Vagina (tissue), 2 donors: ENCODE results near the gene PLEKHA6. TPM values are rescaled to one million over a fixed set of nuclear protein-coding genes. Genes with fewer than 3 reads are reported as not detected.
"Not testable (repeated sequence)": the region's sequence is repeated elsewhere in the genome, so short reads cannot be mapped to it uniquely, and the experiment has no call there.

ENCODE experiments used
- DNase-seq, 2 donors: peaks; one replicate each; pipeline ENCODE4 v3.0.0-alpha.2; 2017; ENCODE audit errors: extremely low spot score in 2 of 2
- H3K27ac ChIP-seq: fragments of 200-600 bp; sonication (generic); one replicate; pipeline ENCODE4 v1.5.1; 2019
- H3K27me3 ChIP-seq: fragments of 200-600 bp; sonication (generic); one replicate; pipeline ENCODE4 v1.5.1; 2019
- H3K36me3 ChIP-seq, 2 donors: fragments of 200-600 bp; sonication (generic); one replicate each; pipeline ENCODE4 v1.5.1; 2017 to 2019
- H3K4me1 ChIP-seq: fragments of 200-600 bp; sonication (generic); one replicate; pipeline ENCODE4 v1.5.1; 2019
- H3K4me3 ChIP-seq, 2 donors: fragments of 200-600 bp; sonication (generic); 1 replicate in 1 of 2; 2 replicates in 1 of 2; pipeline ENCODE4 v1.5.1; 2016 to 2019
- H3K9me3 ChIP-seq: fragments of 200-600 bp; sonication (generic); one replicate; pipeline ENCODE4 v1.5.1; 2019
- CTCF ChIP-seq, 3 experiments: fragments of 450-650 bp in 2 of 3; fragments of 200-600 bp in 1 of 3; sonication (generic) in 1 of 3; IDR thresholded peaks; one replicate each; pipeline ENCODE4 v1.5.1; 2017 to 2019; ENCODE audit warnings: antibody characterized with exemption in 3 of 3, mild to moderate bottlenecking in 2 of 3, moderate library complexity in 2 of 3
- POLR2A ChIP-seq, 2 donors: fragments of 450-650 bp; IDR thresholded peaks; one replicate each; pipeline ENCODE4 v1.6.1; 2017; ENCODE audit warnings: antibody characterized with exemption in 2 of 2, mild to moderate bottlenecking in 2 of 2, moderate library complexity in 2 of 2
- POLR2AphosphoS5 ChIP-seq, 2 donors: sonication (generic); formaldehyde crosslinking; IDR thresholded peaks; one replicate each; pipeline ENCODE4 v1.9.0; 2017; ENCODE audit warnings: antibody characterized with exemption in 2 of 2, mild to moderate bottlenecking in 2 of 2, low read depth in 1 of 2; ENCODE audit not compliant: insufficient read depth in 1 of 2
- intact Hi-C: fragments of 100-400 bp; cut with DNase I; formaldehyde crosslinking; loops from one replicate; pipeline ENCODE4 v1.15.1; 2023
- total RNA-seq: library from RNA; depleted of rRNA; stranded (reverse); fragments of >200 nt; gene quantifications from one replicate; pipeline ENCODE4 v1.2.3, GENCODE V29; 2016

The PLEKHA6 gene
- total RNA-seq, 1 donor from 2014 or later, result 15.0 TPM

- no peak for DNase-seq
- Histone ChIP-seq H3K27ac (no peak overlapping the region), H3K4me1 (peaks cover 12% of the 10 kb centered on the region), H3K4me3 (no peak overlapping the region), H3K36me3 (no peaks in the 10 kb centered on the region), H3K27me3 (no peaks in the 10 kb centered on the region), H3K9me3 (no peaks in the 10 kb centered on the region)
- intact Hi-C loops, result no loop called here
- TF ChIP-seq POLR2A (IDR thresholded peaks at IDR 0.05) (no peak), CTCF (IDR thresholded peaks at IDR 0.05) (no peak), POLR2AphosphoS5 (IDR thresholded peaks at IDR 0.05; ENCODE audit: insufficient read depth in 1 of 2, low read depth in 1 of 2) (no peak)
Observed at GRCh38 chr1:204316164-204316563, 43.6 kb downstream of the PLEKHA6 start.

DNA sequence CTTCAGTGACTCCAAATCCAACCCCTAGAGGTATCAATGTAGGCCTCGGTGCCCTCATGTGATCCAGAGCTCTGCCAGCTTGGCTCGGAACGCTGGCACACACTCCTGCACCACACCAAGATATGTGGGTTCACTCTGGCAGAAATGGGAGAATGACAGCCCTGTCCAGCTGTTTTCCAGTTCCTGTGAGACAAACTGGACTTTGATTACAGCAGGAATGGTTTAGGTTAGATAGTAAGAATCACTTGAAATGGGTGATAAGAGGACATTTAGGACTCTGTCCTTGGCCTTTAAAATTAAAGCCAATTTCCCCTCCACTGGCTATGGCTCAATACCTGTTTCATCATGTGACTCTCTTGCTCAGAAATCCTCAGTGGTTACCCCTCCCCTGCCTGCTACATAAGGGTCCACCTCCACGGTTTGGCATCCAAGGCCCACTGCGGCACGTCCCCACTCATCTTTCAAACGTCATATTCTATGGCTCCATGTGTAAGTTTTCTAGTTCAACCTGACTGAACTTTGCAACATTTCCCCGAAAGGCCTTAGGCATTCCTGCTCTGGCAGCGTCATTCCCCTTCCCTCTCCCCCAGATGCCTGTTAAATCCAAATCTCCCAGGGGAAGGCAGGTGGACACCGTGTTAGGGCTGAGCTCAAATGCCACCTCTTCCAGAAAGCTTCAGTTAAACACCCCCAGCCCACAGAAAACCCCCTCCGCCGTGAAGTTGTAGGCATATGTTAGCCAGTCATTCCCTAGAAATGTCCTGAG, 44.7 kb downstream of the PLEKHA6 start:
- intact Hi-C loops, result no loop called here
- Histone ChIP-seq H3K36me3 (no peaks in the 10 kb centered on the region), H3K27me3 (no peaks in the 10 kb centered on the region), H3K4me3 (no peak overlapping the region), H3K4me1 (peaks cover 4% of the 10 kb centered on the region), H3K9me3 (no peaks in the 10 kb centered on the region), H3K27ac (no peak overlapping the region)
- no peak for DNase-seq
- TF ChIP-seq CTCF (IDR thresholded peaks at IDR 0.05) (no peak), POLR2A (IDR thresholded peaks at IDR 0.05) (no peak), POLR2AphosphoS5 (IDR thresholded peaks at IDR 0.05; ENCODE audit: insufficient read depth in 1 of 2, low read depth in 1 of 2) (no peak)

- H3K27me3 ChIP-seq, result no peaks in the 10 kb centered on the region
- H3K9me3 ChIP-seq, result no peaks in the 10 kb centered on the region
- no peak for DNase-seq
- intact Hi-C loops, result no loop called here
- H3K4me1 ChIP-seq, result no peaks in the 10 kb centered on the region
- H3K4me3 ChIP-seq, result no peak overlapping the region
- no peak for TF ChIP-seq CTCF (IDR thresholded peaks at IDR 0.05)
- no peak overlapping the region for H3K27ac ChIP-seq
- no peaks in the 10 kb centered on the region for H3K36me3 ChIP-seq
Observed at GRCh38 chr1:204314171-204314892, 45.4 kb downstream of the PLEKHA6 start.

GRCh38 chr1:204313675-204314074, 46.1 kb downstream of the PLEKHA6 start:
- Histone ChIP-seq H3K4me1 (no peaks in the 10 kb centered on the region), H3K4me3 (no peak overlapping the region), H3K36me3 (no peaks in the 10 kb centered on the region), H3K27me3 (no peaks in the 10 kb centered on the region), H3K27ac (no peak overlapping the region), H3K9me3 (no peaks in the 10 kb centered on the region)
- TF ChIP-seq POLR2AphosphoS5 (IDR thresholded peaks at IDR 0.05; ENCODE audit: insufficient read depth in 1 of 2, low read depth in 1 of 2) (no peak), POLR2A (IDR thresholded peaks at IDR 0.05) (no peak), CTCF (IDR thresholded peaks at IDR 0.05) (no peak)
- DNase-seq, result no peak
- intact Hi-C loops, result no loop called here

GRCh38 chr1:204310970-204311369, 48.8 kb downstream of the PLEKHA6 start:
- H3K4me3 ChIP-seq, H3K27me3 ChIP-seq, H3K27ac ChIP-seq, intact Hi-C loops, DNase-seq, H3K36me3 ChIP-seq, H3K9me3 ChIP-seq, H3K4me1 ChIP-seq: not testable (repeated sequence)
